Activated naive CD8-positive, alpha-beta T cell treated with anti-CD3 and anti-CD28 coated beads for 36 hours (primary cell): Measurements from ENCODE around the gene TSPAN2. TPM values are rescaled to one million over a fixed set of nuclear protein-coding genes. Genes with fewer than 3 reads are reported as not detected.

Experiments used
- DNase-seq: peaks from one replicate; pipeline ENCODE4 v3.0.0; 2021
- H3K27ac Mint-ChIP-seq: one replicate; pipeline ENCODE4 v1.8.0; 2022; ENCODE audit warnings: mild to moderate bottlenecking, moderate library complexity, mixed read lengths
- H3K27me3 Mint-ChIP-seq: one replicate; pipeline ENCODE4 v1.8.0; 2022; ENCODE audit warnings: mild to moderate bottlenecking, mixed read lengths
- H3K36me3 Mint-ChIP-seq: one replicate; pipeline ENCODE4 v1.8.0; 2021; ENCODE audit warnings: mild to moderate bottlenecking, mixed read lengths
- H3K4me1 Mint-ChIP-seq: one replicate; pipeline ENCODE4 v1.8.0; 2021; ENCODE audit warnings: mixed read lengths
- H3K4me3 Mint-ChIP-seq: one replicate; pipeline ENCODE4 v1.8.0; 2022; ENCODE audit warnings: mild to moderate bottlenecking, moderate library complexity, mixed read lengths
- H3K9me3 Mint-ChIP-seq: one replicate; pipeline ENCODE4 v1.8.0; 2022; ENCODE audit warnings: mixed read lengths
- total RNA-seq, 2 experiments: library from RNA; stranded (reverse); gene quantifications; one replicate each; pipeline ENCODE4 v1.2.3, GENCODE V29; 2021

Gene TSPAN2
- total RNA-seq, 2 experiments from 2014 or later = 0.16 to 0.26 TPM

DNA sequence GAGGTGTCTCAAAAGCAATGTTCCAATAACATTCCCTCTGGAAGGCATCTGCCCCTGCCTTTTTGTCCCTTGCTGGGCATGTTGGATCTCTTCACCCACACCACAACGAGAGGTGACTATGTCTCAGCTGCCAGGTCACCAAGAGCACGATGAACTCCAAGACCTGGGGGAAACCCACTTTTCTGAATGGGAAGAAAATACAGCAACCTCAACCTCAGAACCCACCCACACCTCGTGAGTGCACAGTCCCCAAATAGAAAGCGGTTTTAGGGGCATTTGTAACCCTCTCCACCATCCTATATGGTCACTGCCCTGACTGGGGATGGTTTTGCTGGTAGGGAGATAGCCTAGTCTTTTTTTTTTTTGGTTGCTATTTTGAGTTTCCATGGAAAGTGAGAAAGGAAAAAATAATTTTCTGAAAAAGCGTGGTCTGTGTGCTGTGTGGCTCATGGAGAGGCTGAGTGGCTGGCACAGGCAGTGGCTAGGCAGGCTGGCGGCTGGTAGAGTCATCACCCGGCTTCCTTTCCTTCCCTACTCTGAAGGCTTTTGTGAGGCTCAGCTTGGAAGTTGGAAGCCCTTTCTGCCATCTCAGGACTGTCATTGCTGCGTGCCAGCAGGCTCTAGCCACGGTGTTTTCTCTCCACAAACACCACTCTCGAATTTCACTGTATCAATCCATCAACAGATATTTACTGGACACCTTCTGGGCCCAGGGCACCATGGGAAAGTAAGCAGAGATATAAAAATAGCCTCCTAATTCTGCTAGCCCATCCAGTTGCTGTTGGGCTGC is 15.8 kb downstream of the TSPAN2 start:
- no peak overlapping the region for H3K27ac Mint-ChIP-seq
- H3K9me3 Mint-ChIP-seq = no peaks in the 10 kb centered on the region
- peak; percentile 24 for DNase-seq
- peaks cover 1% of the 10 kb centered on the region for H3K36me3 Mint-ChIP-seq
- H3K4me1 Mint-ChIP-seq = peaks cover 59% of the 10 kb centered on the region
- H3K4me3 Mint-ChIP-seq = no peak overlapping the region
- H3K27me3 Mint-ChIP-seq = no peaks in the 10 kb centered on the region

DNA sequence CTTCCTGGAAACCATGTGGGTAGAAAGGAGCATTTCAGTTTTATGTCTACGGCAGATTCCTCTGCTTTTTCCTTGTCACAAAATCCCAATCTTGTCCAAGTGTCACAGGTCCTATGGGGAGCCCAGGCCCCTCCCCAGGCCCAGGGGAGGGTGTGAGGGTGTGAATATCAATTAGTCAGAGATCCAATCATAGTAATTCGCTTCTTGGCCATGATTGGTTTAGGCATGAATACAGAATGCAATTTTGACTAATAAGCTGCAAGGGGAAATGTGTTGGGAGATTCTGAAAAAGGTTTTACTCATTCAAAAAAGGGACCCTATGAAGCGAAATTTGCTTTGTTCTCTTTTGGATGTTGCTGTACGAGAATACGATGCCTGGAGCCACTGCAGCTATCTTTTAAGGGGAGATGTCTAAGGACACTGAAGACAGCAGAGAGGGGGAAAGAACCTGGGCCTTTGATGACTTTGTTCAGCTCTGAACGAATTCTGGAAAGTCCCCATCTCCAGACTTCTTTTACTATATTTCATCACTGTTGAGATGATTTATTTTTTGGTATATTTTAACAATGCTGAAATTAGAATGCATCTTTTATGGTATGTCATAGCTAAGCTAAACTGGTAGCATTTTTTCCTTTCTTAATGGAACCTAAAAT is 18.2 kb downstream of the TSPAN2 start:
- Mint-ChIP-seq H3K4me3 (no peak overlapping the region), H3K4me1 (peaks cover 58% of the 10 kb centered on the region), H3K9me3 (no peaks in the 10 kb centered on the region), H3K36me3 (peaks cover 1% of the 10 kb centered on the region), H3K27ac (no peak overlapping the region), H3K27me3 (no peaks in the 10 kb centered on the region)
- no peak for DNase-seq

DNA sequence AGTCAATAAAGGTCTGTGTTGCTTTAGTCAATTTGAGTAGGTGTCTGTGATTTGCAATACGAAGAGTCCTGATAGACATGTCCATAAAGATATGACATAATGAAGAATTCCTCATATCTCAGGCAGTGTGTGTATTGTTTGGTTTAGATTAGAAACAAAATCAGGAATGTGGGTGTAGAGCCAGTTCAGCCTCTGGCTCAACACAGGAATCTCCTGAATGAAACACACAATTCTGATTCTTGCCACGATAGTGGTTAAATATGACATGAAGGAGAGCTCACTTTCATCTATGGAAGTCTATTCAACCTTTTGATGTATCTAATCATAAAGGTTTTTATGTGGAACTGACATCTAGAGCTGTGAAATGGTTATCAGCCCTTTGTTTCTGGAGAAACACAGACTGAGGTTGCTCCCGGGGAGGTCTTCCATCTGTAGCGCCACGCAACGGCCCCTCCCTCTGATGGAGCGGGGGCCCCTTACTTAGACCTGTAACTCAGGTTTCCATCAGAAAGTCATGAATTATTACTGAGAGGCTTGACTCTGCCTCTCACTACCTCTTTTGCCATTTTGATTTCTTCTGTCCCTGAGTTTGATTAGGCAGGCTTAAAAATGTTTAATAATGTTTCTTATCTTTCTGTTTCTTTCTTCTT is 19.5 kb downstream of the TSPAN2 start:
- no peaks in the 10 kb centered on the region for H3K9me3 Mint-ChIP-seq
- H3K27ac Mint-ChIP-seq = no peak overlapping the region
- no peaks in the 10 kb centered on the region for H3K27me3 Mint-ChIP-seq
- no peak overlapping the region for H3K4me3 Mint-ChIP-seq
- DNase-seq = no peak
- H3K36me3 Mint-ChIP-seq = peaks cover 1% of the 10 kb centered on the region
- H3K4me1 Mint-ChIP-seq = peaks cover 53% of the 10 kb centered on the region

DNA sequence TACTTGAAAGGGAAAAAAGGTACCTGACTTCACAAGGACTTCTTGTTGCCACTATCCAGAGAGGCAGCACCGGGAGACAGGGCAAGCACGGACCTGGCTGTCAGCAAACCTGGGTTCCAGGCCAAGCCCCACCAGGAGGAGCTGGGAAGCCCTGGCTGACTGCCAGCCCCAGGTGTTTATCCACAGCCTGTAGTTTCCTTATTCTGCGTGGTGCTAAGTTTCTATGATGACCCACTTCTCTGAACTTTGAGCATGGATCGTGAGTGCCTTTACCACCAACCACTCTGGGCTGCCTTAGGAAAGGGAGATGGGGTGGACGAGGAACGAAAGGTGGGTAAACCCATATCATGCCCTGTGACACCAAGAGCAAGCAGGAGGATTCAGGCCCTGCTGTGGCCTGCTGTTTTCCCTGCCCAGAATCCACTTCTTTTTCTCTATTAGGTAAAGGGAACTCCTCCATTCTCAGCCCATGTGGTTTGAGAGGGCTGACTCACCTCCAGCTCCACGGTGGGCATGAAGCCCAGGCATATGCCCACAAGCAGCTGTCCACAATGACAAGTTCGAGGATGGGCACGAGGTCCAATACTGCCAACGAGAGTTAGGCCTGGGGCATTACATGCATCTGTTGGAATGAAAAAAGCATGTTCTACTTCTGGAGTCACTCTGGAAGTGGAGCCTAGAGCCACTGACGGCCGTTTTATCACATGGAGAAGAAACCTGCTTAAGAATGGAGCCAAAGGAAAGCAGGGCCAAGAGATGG is 20.3 kb downstream of the TSPAN2 start:
- no peaks in the 10 kb centered on the region for H3K27me3 Mint-ChIP-seq
- no peak for DNase-seq
- no peak overlapping the region for H3K4me3 Mint-ChIP-seq
- no peak overlapping the region for H3K27ac Mint-ChIP-seq
- peaks cover 1% of the 10 kb centered on the region for H3K36me3 Mint-ChIP-seq
- H3K4me1 Mint-ChIP-seq = peaks cover 54% of the 10 kb centered on the region
- H3K9me3 Mint-ChIP-seq = no peaks in the 10 kb centered on the region

DNA sequence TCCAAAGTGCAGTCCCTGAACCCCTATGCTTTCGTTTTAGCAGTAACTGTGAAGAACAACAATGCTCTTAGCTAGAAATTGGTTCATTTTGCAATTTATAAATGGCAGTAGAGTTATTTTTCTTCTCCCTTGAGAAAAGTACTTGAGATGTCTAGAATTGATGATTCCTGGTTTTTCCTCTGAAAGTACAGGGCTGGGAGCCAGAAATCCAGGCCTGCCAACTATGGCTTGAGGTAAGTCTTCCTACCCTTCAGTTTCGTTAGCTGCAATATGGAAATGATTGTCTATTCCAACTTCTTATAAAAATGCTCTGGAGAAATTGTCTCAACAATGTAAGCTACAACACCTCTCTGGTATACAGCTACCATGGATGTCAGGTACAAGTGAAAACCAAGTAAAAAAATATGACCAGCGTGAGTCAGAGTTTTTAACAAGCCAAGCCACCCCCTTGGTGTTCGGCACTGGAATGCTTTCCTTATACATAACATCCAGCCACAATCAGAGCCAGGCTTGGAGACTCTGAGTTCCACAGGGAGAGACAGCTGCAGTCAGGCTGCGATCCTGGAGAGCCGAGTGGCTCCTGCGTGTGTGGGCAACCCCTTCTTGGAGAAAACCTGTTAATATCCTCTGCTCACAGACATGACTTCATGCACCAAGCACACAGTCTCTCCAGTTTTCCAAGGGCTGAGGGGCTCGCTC is 22.0 kb downstream of the TSPAN2 start:
- Mint-ChIP-seq H3K9me3 (peaks cover 3% of the 10 kb centered on the region), H3K27ac (no peak overlapping the region), H3K4me1 (peaks cover 54% of the 10 kb centered on the region), H3K36me3 (peaks cover 1% of the 10 kb centered on the region), H3K4me3 (no peak overlapping the region), H3K27me3 (no peaks in the 10 kb centered on the region)
- DNase-seq = no peak

DNA sequence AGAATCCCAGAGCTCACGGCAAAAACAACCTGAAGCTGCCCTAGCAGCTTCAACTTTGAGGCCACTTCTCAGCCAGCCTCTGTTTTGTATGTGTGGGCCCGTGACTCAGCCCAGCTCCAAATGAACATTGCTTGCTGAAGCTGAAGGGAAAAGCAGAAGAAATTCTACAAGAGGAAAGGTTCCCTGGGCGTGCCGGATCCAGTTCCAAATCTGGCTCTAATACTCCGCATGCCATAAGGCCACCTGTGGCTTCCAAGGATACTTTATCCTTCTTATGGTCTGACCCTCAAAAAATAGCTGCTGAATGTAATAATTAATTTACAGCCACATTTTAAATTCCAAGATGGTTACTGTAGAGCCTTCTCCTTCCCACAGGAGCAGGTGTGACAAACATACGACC is 24.3 kb downstream of the TSPAN2 start:
- Mint-ChIP-seq H3K36me3 (no peaks in the 10 kb centered on the region), H3K4me3 (no peak overlapping the region), H3K27ac (no peak overlapping the region), H3K9me3 (peaks cover 3% of the 10 kb centered on the region), H3K4me1 (peaks cover 44% of the 10 kb centered on the region), H3K27me3 (no peaks in the 10 kb centered on the region)
- DNase-seq = no peak

DNA sequence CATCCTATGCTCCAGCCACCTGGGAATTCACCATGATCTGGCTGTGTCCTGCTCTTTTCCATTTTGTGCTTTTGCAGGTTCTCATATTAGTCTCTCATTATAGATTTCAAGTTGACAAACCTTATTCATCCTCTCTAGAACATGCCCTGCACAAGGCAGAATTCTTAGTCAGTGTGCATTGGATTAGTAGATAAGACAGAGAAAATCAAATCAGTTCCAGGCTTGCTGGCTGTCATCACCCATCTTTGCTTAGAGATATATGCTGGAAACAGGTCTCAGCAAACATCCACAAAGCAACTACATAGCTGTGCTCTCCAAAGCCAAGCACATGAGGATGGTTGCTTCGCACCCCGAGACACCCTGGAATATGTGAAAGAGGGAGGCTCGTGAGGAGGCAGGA is 24.8 kb downstream of the TSPAN2 start:
- H3K4me3 Mint-ChIP-seq = no peak overlapping the region
- H3K9me3 Mint-ChIP-seq = peaks cover 3% of the 10 kb centered on the region
- H3K36me3 Mint-ChIP-seq = no peaks in the 10 kb centered on the region
- H3K27ac Mint-ChIP-seq = no peak overlapping the region
- no peaks in the 10 kb centered on the region for H3K27me3 Mint-ChIP-seq
- H3K4me1 Mint-ChIP-seq = peaks cover 39% of the 10 kb centered on the region
- no peak for DNase-seq

DNA sequence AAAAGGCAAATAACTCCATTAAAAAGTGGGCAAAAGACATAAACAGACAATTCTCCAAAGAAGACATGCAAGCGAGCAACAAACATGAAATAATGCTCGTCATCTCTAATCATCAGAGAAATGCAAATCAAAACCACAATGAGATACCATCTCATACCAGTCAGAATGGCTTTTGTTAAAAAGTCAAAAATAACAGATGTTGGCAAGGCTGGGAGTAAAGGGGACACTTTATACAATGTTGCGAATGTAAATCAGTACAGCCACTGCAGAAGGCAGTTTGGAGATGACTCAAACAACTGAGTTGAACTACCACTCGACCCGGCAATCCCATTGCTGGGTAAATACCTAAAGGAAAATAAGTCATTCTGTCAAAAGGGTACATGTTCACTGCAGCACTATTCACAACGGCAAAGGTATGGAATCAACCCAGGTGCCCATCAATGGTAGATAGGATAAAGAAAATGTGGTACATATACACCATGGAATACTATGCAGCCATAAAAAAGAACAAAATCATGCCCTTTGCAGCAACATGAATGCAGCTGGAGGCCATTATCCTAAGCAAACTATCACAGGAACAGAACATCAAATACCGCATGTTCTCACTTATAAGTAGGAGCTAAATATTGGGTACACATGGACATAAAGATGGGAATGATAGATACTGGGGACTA is 25.9 kb downstream of the TSPAN2 start:
- Mint-ChIP-seq H3K9me3 (peaks cover 3% of the 10 kb centered on the region), H3K4me3 (no peak overlapping the region), H3K4me1 (peaks cover 33% of the 10 kb centered on the region), H3K36me3 (no peaks in the 10 kb centered on the region), H3K27ac (peak overlapping the region; percentile 79), H3K27me3 (no peaks in the 10 kb centered on the region)
- peak; percentile 14 for DNase-seq

DNA sequence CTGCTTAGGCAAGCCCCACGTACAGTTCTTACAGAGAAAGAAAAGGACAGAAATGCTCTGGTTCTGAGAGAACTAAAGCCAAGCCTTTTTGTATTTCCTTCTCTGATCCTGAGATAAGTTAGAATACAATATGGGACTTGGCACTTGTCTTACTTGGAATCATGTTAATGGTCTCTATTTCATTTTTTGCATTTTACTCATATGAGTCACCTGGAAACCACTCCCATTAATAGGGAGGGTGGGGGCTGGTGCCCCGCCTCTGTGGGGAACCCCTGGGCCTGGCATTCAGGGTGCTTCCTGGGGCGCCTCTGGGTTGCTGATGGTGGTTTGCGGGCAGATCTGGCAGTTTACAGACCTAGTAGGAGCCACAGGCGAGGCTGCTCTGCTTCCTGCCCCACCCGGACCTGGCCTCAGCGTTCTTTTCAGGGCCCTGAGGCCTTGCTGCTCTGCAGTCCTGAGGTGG is 26.7 kb downstream of the TSPAN2 start:
- Mint-ChIP-seq H3K27me3 (no peaks in the 10 kb centered on the region), H3K9me3 (peaks cover 3% of the 10 kb centered on the region), H3K27ac (peak overlapping the region; percentile 79), H3K36me3 (no peaks in the 10 kb centered on the region), H3K4me3 (no peak overlapping the region), H3K4me1 (peaks cover 33% of the 10 kb centered on the region)
- DNase-seq = peak; percentile 88

DNA sequence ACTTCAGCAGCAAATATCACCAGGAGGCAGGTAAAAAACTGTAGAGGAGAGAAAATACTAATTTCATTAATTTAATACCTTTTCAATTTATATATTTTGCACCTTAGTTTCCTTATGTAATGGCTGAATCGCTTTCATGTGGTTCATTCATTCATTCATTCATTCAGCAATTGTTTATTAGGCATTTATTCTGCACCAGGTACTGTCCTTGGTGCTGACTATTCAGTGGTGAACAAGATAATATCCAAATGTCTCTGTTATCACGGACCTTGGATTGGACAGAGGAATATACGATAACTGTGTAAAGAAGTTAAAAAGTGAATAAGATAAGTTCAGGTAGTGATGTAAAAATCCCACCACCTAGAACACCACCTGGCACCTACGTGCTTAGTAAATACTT is 28.8 kb downstream of the TSPAN2 start:
- no peak for DNase-seq
- no peaks in the 10 kb centered on the region for H3K36me3 Mint-ChIP-seq
- H3K27ac Mint-ChIP-seq = no peak overlapping the region
- H3K27me3 Mint-ChIP-seq = no peaks in the 10 kb centered on the region
- H3K4me1 Mint-ChIP-seq = peaks cover 33% of the 10 kb centered on the region
- H3K9me3 Mint-ChIP-seq = peaks cover 3% of the 10 kb centered on the region
- no peak overlapping the region for H3K4me3 Mint-ChIP-seq

DNA sequence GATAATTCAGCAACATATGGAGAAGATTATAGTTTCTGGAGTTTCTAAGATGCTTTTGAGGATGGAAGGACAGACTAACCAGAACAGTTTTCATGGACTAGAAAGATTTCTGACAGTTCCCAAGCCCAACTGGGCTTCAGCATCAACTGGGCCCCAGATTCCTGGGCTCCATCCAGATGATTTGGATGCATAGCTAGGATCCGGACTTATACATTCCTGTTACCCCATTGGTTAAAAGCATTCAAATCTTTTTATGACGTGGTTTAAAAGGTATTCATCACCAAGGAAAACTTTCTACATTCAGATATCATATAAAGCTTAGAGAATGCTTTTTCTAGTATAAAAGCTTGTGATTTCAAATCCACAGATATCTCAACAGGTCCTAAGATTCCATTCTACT is 30.0 kb downstream of the TSPAN2 start:
- Mint-ChIP-seq H3K36me3 (no peaks in the 10 kb centered on the region), H3K27me3 (no peaks in the 10 kb centered on the region), H3K4me3 (no peak overlapping the region), H3K9me3 (peaks cover 3% of the 10 kb centered on the region), H3K4me1 (peaks cover 32% of the 10 kb centered on the region), H3K27ac (no peak overlapping the region)
- no peak for DNase-seq

DNA sequence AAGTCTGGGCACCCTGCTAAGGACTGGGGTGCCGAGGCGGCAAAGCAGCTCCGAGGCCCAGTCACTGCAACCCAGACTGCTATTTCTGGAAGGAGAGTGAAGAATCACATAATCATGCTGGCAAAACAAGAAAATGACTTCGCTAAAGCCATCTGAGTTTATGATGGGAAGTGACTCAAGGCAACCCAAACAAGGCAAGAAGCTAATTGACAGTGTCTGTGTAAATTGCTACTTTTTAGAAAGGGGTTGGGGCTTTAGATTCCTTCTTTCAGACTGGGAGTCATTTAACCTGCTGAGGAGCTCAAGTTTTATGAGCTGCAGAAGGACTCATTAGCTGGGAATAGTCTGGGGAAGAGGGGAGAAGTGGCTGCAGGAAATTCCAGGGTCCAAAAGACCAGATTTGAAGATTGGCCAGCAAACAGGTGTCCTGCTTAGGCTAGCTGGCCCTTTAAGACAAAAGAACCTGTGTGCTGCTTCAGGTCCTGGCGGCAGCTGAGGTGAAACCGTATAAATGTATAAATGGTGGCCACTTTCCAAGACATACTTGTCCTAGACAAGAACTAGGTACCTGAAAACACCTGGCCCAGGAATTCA is 31.5 kb downstream of the TSPAN2 start:
- Mint-ChIP-seq H3K27me3 (no peaks in the 10 kb centered on the region), H3K4me1 (peaks cover 16% of the 10 kb centered on the region), H3K36me3 (no peaks in the 10 kb centered on the region), H3K4me3 (no peak overlapping the region), H3K27ac (no peak overlapping the region), H3K9me3 (no peaks in the 10 kb centered on the region)
- no peak for DNase-seq

DNA sequence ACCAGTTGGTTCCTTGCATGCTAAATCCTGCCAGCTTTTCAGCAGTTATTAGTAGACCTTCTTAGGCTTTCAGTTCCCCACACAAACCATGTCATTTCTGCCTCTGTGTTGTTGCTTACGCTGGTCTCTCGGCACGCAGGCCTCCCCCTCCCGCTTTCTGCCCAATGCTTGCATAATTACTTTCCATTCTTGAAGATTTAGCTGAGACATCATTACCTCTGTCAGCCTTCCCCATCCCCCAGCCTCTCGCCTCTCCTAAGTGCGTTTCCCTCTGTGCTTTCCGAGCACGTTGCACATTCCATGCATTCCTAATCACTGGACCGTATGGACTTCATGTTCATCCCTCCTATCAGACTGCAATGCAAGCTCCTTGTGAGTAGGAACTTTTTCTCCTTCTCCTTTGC is 32.9 kb downstream of the TSPAN2 start:
- Mint-ChIP-seq H3K4me1 (peaks cover 3% of the 10 kb centered on the region), H3K4me3 (no peak overlapping the region), H3K27me3 (no peaks in the 10 kb centered on the region), H3K9me3 (no peaks in the 10 kb centered on the region), H3K27ac (no peak overlapping the region), H3K36me3 (no peaks in the 10 kb centered on the region)
- no peak for DNase-seq
